Myocyte (in vitro differentiated cells): Measurements from ENCODE around the gene CALML3. TPM values are rescaled to one million over a fixed set of nuclear protein-coding genes. Genes with fewer than 3 reads are reported as not detected.

Experiments used
- DNase-seq: peaks from one replicate; pipeline ENCODE4 v3.0.0-alpha.2; 2012; ENCODE audit warnings: low read depth
- total RNA-seq: library from RNA; depleted of rRNA; stranded (reverse); fragments of >200 nt; gene quantifications from 2 replicates; pipeline ENCODE4 v1.2.3, GENCODE V29; 2014

Gene CALML3
- total RNA-seq, 1 donor from 2014 or later = not detected

GRCh38 chr10:5565671-5566581 lies 41.2 kb downstream of the CALML3 start:
- peak; percentile 70 for DNase-seq

GRCh38 chr10:5566614-5567013 lies 41.9 kb downstream of the CALML3 start:
- DNase-seq = no peak

DNA sequence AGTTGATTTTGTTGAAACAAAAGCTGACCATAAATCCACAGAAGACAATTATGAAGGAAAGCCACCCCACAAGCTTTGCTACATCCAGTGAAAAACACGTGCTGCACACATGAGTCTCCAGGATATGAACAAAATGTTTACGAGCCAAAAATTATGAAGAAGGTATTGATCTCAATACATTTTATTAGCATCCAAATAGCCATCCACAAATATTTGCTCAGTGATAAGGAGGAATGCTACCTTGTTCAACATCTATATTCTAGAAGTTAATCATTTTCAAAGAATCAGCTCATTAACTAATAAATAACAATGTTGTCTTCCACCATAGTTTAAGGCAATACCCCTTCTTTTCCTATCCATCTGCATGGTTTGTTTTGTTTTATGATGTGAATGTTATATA lies 42.7 kb downstream of the CALML3 start:
- DNase-seq = no peak

- no peak for DNase-seq
Measured at GRCh38 chr10:5568984-5569383, 44.2 kb downstream of the CALML3 start.

DNA sequence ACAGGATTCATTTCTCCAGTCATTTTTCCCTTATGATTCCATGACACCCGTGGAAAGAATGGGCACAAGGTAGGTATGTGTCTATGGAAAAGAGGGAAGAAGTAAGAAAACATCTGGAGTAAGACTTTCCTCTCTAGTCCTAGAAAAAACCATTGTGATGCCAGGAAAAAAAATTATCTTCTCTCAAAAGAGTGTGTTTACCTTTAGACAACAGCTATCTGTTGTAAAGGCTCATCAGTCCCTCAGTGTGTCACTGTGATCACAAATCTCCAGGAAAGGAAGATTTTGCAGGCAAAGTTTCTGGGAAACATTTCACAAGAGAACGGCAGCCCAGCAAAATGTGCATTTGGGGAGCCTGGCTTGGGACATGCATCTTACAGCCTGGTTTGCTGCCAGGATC lies 44.8 kb downstream of the CALML3 start:
- no peak for DNase-seq

DNA sequence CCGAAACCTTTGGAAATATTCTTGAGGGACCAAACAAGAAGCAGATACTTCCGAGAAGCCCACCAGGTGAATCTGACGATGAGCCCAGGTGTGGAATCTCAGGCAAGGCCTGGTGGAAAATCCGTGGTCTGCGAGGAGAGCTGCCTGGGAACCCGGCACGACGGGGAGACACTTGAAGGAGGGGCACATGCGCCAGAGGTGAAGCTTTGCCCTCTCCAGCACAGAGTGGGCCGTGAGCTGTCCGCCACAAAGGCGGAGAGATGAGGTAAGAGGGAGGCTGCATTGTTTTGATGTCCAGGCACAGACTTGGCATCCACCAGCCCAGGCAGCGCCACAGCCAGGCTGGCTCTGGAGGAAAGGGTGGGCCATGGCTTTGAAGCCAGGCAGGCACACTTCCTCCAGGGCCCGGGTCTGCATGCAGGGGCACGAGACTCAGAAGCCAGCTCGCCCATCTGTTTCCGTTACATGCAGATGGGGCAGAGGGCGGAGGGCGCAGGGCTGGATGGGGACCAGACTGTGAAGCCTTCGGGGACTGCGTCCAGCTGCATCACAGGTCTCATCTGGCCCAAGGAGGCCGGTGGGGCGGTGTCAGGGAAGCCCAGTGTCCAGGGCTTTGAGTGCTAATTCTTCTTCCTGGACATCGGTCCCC lies 45.4 kb downstream of the CALML3 start:
- no peak for DNase-seq

GRCh38 chr10:5570979-5571810 lies 46.4 kb downstream of the CALML3 start:
- no peak for DNase-seq

DNA sequence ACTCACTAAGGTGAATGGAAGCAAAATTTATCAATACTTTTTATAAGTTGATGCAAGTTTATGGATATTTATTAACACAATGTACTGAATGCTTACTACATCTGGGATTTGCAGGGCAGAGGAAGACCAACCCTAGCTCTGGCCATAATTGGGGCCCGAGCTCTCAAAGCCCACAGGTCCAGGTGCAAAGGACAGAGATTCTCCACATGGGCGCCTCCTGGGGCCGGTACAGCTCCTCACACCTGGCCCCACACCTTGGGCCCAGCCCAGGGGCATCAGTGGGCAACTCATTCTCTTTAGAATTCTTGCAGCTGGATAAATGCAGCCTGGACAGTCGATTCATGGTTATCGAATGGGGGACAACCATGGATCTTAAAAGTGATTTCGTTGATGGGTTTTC lies 47.1 kb downstream of the CALML3 start:
- DNase-seq = no peak

DNA sequence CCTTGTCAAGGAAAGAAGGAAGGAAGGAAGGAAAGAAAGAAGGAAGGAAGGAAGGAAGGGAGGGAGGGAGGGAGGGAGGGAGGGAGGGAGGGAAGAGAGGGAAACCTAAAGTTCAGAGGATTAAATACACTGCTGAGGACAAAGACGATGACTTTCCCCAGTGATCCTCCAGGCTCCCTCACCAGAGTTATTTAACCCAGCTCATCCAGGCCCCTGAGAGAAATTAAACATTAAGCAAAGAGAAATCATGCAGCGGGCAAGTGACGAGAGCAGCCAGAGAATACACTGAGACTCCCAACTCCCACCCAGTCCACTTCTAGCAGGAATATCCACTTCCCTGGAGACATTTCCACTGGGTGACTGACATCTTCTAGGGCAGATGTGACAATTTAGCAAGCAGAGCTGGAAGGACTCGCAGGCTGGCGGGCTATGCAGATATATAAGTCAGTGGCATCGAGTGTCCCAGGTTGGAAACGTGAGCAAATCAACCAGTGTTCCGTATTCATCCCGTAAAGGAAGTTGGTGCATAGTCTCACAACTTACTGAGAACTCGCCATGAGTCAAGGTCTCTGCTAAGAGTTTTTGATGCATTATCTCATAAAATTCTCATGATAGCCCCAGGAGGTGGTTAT lies 48.7 kb downstream of the CALML3 start:
- DNase-seq = no peak

GRCh38 chr10:5573968-5574641 lies 49.3 kb downstream of the CALML3 start:
- DNase-seq = peak; percentile 67

GRCh38 chr10:5574642-5575131 lies 49.9 kb downstream of the CALML3 start:
- peak; percentile 66 for DNase-seq

GRCh38 chr10:5575144-5575481 lies 50.4 kb downstream of the CALML3 start:
- no peak for DNase-seq

DNA sequence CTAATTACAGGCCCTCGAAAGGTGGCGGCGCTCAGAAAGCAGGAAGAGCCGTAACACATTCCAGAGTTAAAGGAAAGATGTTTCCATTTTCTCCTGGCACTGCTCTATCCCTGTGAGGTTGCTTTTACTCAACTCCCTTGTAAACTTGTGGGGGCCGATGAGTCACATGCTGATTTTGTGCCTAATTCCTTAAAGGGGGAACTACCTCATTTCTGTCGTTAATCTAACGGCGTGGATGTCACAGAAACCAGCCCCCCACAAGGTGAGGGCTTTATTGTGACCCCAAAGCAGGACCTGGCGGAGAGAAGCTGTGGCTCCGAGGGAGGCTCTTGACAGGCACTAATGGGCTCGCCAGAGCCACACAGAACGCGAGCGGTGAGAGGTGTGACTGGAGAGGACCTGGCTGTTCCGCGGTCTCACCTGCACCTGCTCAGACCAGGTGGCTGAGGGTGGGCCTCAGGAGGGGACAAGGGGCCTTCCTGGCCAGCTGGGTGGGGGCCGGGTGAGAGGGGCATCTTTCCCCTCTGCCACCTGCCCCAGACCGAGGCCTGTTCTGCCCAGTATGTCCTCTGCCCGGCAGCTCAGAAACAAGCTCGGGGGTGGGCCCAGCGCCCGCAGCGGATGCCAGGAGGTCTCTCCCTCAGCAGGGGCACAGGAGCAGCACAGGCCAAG lies 50.9 kb downstream of the CALML3 start:
- no peak for DNase-seq

- no peak for DNase-seq
Measured at GRCh38 chr10:5576154-5576748, 51.5 kb downstream of the CALML3 start.

Other genes with a start within 250 kb of the CALML3 start
- gene UCN3, start 160.0 kb upstream of the CALML3 start, total RNA-seq = not detected in 2 replicates
- gene TUBAL3, start 120.1 kb upstream of the CALML3 start, total RNA-seq = not detected in 2 replicates
- 20.2 and 31.6 TPM in 2 replicates for gene NET1, start 112.4 kb upstream of the CALML3 start, total RNA-seq
- gene CALML5, start 25.4 kb upstream of the CALML3 start, total RNA-seq = not detected in 2 replicates
- 8.6 and 10.3 TPM in 2 replicates for gene ASB13, start 141.6 kb downstream of the CALML3 start, total RNA-seq
- gene TASOR2, start 159.9 kb downstream of the CALML3 start, total RNA-seq = 89.5 and 93.8 TPM in 2 replicates